OCI-LY3 (cell line): ENCODE measurements around the gene TUBA3E.
"Not testable (repeated sequence)": the region's sequence is repeated elsewhere in the genome, so short reads cannot be mapped to it uniquely, and the experiment has no call there.

Experiments
- EZH2phosphoT487 ChIP-seq: fragments of 200-600 bp; shearing (Covaris generic); IDR thresholded peaks from 2 replicates; pipeline ENCODE4 v1.6.1; 2018; ENCODE audit warnings: antibody characterized with exemption, mixed run types, low read depth
- TF ChIP-seq, protein P1 (sequence below): fragments of 200-600, 300-600 bp; sonication (generic); IDR thresholded peaks from 2 replicates; pipeline ENCODE4 v1.5.1; 2014; ENCODE audit warnings: antibody characterized with exemption, low read length, low read depth

DNA sequence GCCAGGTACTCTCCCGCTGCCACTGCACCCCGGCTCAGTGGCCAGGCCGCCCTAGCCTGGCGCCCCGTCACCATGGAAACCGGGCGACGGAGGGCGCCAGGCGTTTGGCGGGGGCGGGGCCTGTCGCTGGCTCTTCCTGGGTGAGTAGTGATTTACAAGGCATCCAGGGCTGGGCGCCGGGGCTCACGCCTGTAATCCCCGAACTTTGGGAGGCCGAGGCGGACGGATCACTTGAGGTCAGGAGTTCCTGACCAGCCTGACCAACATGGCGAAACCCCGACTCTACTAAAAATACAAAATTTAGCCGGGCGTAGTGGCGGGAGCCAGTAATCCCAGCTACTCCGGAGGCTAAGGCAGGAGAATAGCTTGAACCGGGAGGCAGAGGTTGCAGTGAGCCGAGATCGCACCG lies 53.2 kb downstream of the TUBA3E start, which contains the start of gene CCDC74B:
- TF ChIP-seq, protein P1, sequence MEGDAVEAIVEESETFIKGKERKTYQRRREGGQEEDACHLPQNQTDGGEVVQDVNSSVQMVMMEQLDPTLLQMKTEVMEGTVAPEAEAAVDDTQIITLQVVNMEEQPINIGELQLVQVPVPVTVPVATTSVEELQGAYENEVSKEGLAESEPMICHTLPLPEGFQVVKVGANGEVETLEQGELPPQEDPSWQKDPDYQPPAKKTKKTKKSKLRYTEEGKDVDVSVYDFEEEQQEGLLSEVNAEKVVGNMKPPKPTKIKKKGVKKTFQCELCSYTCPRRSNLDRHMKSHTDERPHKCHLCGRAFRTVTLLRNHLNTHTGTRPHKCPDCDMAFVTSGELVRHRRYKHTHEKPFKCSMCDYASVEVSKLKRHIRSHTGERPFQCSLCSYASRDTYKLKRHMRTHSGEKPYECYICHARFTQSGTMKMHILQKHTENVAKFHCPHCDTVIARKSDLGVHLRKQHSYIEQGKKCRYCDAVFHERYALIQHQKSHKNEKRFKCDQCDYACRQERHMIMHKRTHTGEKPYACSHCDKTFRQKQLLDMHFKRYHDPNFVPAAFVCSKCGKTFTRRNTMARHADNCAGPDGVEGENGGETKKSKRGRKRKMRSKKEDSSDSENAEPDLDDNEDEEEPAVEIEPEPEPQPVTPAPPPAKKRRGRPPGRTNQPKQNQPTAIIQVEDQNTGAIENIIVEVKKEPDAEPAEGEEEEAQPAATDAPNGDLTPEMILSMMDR = not testable (repeated sequence)
- not testable (repeated sequence) for TF ChIP-seq EZH2phosphoT487
